Neutrophil (primary cell): ENCODE results near the gene SLC9A3.

Source experiments
- H3K27ac ChIP-seq: fragments of 200-600 bp; sonication (generic); 2 replicates; pipeline ENCODE4 v1.5.1; 2016; ENCODE audit warnings: mild to moderate bottlenecking, moderate library complexity
- H3K27me3 ChIP-seq: fragments of 200-600 bp; sonication (generic); 2 replicates; pipeline ENCODE4 v1.6.0; 2016; ENCODE audit warnings: mild to moderate bottlenecking
- H3K36me3 ChIP-seq: fragments of 200-600 bp; sonication (generic); 2 replicates; pipeline ENCODE4 v1.5.1; 2017
- H3K4me1 ChIP-seq, 2 experiments: fragments of 200-600 bp in 1 of 2; sonication (generic) in 1 of 2; 1 replicate in 1 of 2; 2 replicates in 1 of 2; pipeline versions ENCODE4 v1.5.1 to v1.6.1; 2013 to 2016; ENCODE audit warnings: low read depth in 1 of 2, low read length in 1 of 2, mild to moderate bottlenecking in 1 of 2, moderate library complexity in 1 of 2; ENCODE audit not compliant: control insufficient read depth in 1 of 2, insufficient read depth in 1 of 2
- H3K4me3 ChIP-seq, 2 experiments: fragments of 200-600 bp in 1 of 2; sonication (generic) in 1 of 2; 1 replicate in 1 of 2; 2 replicates in 1 of 2; pipeline ENCODE4 v1.5.1; 2013 to 2016; ENCODE audit warnings: low read depth in 1 of 2, low read length in 1 of 2, mild to moderate bottlenecking in 1 of 2, moderate library complexity in 1 of 2
- H3K9me3 ChIP-seq: fragments of 200-600 bp; sonication (generic); 2 replicates; pipeline ENCODE4 v1.5.1; 2016
- CTCF ChIP-seq: fragments of 200-600 bp; sonication (generic); IDR thresholded peaks from 2 replicates; pipeline ENCODE4 v1.5.1; 2016; ENCODE audit warnings: antibody characterized with exemption

Gene SLC9A3

GRCh38 chr5:540906-541538 is 16.8 kb upstream of the SLC9A3 start:
- no peak overlapping the region for H3K27ac ChIP-seq
- H3K4me3 ChIP-seq, result no peak overlapping the region
- H3K9me3 ChIP-seq, result no peaks in the 10 kb centered on the region
- peaks cover 17 to 24% of the 10 kb centered on the region in 2 experiments for H3K4me1 ChIP-seq
- peaks cover 53% of the 10 kb centered on the region for H3K27me3 ChIP-seq
- no peaks in the 10 kb centered on the region for H3K36me3 ChIP-seq
- no peak for TF ChIP-seq CTCF

DNA sequence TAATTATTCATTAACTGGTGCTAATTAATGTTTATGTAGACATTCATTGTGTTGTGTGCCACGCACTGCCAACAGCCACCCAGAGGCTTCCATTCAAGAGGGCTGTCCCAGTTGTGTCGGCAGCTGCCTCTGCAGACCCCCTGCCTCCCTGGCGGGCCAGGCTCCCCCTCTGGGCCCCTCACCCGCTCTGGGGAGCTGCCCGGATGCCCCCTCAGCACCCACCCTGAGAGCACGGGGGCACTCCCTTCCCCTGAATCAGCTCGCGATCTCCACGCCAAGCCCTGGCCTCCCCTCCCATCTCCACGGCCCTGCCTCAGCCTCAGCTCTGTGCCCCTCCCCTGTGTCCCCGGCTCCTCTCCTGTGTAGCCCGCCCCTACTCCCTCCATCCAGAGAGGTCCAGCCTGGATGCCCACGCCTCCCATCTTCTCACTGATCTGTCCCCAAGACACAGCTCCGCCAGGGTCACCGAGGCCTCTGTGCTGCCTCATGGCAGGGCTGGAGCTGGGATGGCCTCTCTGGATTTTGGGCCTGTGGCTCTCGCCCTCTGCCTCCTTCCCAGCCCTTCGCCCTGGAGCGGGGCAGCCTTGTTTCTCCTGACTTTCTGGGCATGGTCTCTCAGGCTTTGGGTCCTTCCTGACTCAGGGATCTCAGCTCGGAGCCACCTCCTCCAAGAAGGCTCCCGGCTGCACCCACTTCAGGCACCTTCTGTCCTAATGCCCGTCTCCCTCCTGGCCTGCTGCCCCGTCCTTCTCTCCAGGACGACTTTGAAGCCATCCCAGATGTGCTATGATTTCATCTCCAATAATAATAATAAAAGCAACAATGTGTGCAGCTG is 16.0 kb upstream of the SLC9A3 start:
- Histone ChIP-seq H3K9me3 (no peaks in the 10 kb centered on the region), H3K4me1 (peaks cover 17 to 24% of the 10 kb centered on the region in 2 experiments), H3K27ac (no peak overlapping the region), H3K4me3 (no peak overlapping the region), H3K36me3 (no peaks in the 10 kb centered on the region), H3K27me3 (peaks cover 60% of the 10 kb centered on the region)
- no peak for TF ChIP-seq CTCF

GRCh38 chr5:539469-540070 is 15.3 kb upstream of the SLC9A3 start:
- TF ChIP-seq CTCF, result no peak
- no peak overlapping the region for H3K4me3 ChIP-seq
- no peak overlapping the region for H3K27ac ChIP-seq
- H3K9me3 ChIP-seq, result no peaks in the 10 kb centered on the region
- no peaks in the 10 kb centered on the region for H3K36me3 ChIP-seq
- peaks cover 15 to 20% of the 10 kb centered on the region in 2 experiments for H3K4me1 ChIP-seq
- H3K27me3 ChIP-seq, result peaks cover 68% of the 10 kb centered on the region

GRCh38 chr5:538801-539468 is 14.7 kb upstream of the SLC9A3 start:
- Histone ChIP-seq H3K27me3 (peaks cover 74% of the 10 kb centered on the region), H3K36me3 (no peaks in the 10 kb centered on the region), H3K4me1 (peaks cover 9 to 14% of the 10 kb centered on the region in 2 experiments), H3K9me3 (no peaks in the 10 kb centered on the region), H3K4me3 (no peak overlapping the region), H3K27ac (no peak overlapping the region)
- TF ChIP-seq CTCF, result no peak

- Histone ChIP-seq H3K27ac (no peak overlapping the region), H3K27me3 (peaks cover 80% of the 10 kb centered on the region), H3K4me3 (no peak overlapping the region), H3K4me1 (peaks cover 2 to 7% of the 10 kb centered on the region in 2 experiments), H3K9me3 (no peaks in the 10 kb centered on the region), H3K36me3 (no peaks in the 10 kb centered on the region)
- TF ChIP-seq CTCF, result no peak
These were observed 14.1 kb upstream of the SLC9A3 start for GRCh38 chr5:538271-538771.
